ENCODE results near the gene MAP2K3.
A peak's percentile ranks its signal among the peaks of the same experiment; 100 is the strongest.
"Not testable (repeated sequence)": the region's sequence is repeated elsewhere in the genome, so short reads cannot be mapped to it uniquely, and the experiment has no call there.

The MAP2K3 gene

DNA sequence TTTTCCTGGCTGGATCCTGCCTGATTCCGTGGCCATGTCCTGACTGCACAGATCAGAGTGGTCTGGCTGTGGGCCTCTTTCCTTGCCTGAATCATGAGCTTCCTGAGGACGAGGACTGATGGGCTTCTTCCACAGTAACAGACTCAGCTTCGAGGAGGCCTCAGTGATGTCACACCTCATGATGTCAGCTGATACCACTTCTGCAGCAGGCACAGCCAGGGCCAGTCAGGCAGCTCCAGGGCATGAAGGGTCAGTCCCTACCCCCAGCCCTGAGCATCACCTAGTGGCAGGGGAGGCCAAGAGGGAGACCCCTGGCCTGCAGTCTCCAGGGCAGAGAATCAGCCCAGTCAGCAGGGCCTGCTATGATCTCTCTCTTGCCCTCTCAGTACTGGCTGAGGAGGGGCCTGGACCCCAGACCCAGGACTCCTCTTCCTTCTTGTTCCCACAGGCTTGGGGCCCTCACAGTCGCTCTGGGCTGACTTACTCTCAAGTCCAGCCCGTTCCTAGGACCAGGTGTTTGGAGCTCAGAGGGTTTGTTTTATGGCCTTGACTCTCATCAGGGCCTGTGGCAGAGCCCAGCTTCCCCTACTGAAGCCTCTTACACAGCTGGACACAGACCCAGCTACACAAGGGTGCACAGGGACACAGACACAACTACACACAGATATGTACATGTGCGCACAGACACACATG is 65.0 kb downstream of the MAP2K3 start:
- DNase-seq (ENCODE audit: low spot score); FAIRE-seq: not testable (repeated sequence)

DNA sequence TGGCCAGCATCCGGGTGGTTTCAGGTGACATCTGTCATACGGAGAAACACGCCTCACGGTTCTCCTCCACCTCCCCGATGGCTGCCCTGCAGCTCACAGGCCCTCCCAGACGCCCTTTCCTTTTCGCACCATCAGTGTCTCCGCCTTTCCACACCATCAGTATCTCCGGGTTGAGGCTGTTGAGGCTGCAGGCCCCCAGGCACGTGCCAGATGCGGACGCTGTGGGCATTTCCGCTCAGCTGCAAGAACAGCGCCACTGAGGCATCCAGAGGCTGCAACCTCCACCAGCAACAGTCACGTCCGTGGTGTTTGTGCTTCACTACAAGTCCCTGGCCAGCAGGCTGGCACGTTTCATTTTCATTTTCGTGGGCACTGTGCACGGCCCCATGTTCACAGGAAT is 66.0 kb downstream of the MAP2K3 start:
- not testable (repeated sequence) for DNase-seq (ENCODE audit: low spot score)
- peak; percentile 96 for FAIRE-seq

DNA sequence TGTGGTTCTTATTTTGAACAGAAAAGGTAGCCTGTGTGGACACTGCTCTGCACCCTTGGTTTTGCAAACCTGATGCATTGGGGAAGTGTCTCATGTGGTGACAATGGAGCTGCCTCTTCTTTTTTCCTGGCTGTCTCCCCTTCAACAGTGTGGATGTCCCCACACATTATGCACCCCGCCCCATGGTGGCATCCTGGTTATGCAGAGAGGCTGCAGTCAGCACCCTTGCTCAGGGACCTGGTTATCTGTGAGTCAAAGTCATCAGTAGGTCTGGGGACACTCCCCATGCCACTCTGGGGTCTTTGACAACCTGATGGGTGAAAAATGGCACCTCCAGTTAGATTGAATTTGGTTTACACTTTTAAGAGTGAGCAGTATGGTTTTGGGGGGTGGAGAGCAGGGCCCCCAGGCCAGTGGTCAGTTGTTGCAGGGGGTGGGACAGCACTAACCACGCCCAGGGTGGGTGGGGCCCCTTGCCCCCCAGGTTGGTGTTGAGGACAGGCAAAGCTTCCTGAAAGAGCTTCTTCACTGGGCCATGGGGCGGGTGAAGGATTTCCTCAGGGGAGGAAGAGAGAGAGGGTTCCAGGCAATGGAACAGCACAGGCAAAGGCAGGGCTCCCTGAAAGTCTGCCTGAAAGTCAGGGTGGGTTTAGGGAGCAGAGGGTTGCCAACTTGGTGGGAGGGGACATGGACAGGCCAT is 67.0 kb downstream of the MAP2K3 start:
- DNase-seq (ENCODE audit: low spot score) (no peak), FAIRE-seq (peak; percentile 53)

DNA sequence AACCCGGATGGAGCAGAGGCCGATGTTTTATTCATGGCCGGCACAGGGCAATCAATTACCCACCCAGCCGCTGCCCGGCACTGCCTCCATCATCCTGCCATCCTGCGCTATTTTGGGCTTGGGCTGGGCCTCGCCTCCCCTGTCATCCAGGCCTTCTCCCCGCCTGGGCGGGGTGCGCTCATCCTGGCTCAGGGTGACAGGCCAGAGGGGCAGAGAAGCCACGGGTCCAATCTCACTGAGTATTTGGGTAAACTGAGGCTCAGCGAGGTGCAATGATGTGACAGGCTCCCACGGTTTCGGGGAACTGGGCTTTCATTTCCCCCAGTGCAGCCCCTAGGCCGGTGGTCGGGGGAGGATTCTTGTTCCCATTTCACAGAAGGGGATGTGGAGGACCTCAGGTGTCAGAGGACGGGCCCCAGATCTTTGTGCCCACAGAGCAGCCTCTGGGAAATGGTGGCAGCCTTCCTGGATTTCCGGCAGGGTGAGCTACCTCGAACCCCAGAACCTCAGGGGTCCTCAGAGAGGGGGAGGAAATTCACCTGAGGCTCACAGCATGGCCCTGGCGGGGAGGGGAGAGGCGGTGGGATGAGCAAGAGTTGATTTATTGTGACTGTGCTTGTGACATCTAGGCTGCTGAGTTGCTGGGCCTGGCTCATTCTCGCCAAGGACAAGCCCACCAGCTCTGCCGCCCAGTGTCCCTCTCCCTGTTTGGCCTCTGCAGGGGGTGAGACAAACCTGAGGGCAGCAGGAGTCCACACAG is 67.9 kb downstream of the MAP2K3 start:
- no peak for DNase-seq (ENCODE audit: low spot score)
- no peak for FAIRE-seq

DNA sequence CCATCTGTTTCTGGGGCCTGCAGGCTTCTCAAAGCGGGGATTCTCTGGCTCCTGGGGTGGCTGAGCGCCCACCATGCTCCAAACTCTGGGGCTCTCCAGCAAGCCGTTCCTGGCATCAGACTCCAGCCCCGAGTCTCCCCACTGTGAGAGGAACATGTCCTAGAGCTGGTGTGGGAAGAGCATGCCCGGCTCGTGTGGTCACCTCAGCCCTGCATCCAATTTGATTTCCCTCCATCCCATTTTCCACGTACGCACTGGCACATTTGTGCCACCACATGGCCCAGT is 68.4 kb downstream of the MAP2K3 start:
- DNase-seq (ENCODE audit: low spot score) (no peak), FAIRE-seq (peak; percentile 9)

DNA sequence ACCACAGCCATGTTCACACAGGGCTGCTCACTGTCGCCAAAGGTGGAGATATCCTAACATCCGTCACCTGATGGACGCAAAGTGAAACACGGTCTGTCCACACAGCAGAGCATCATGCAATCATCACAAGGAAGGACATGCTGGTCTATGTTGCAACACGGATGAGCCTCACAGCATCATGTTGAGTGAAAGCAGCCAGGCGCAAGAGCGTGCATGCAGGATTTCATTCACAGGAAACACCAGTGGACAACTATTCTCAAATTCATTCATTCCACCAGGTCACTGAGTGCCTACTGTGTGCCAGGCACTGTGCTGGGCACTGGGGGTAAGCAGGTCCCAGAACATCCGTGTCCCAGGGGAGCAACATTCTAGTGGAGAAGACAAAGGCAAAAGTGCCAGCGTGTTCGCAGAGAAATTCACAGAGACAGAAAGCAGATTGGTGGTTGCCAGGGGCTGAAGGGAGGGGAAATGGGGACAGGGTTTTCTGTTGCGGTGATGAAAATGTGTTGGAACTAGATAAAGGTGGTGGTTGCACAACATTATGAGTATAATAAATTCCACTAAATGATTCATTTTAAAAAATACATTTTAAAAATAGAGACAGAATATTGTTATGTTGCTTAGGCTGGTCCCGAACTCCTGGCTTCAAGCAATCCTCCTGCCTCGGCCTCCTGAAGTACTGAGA is 69.0 kb downstream of the MAP2K3 start:
- FAIRE-seq: no peak
- no peak for DNase-seq (ENCODE audit: low spot score)

DNA sequence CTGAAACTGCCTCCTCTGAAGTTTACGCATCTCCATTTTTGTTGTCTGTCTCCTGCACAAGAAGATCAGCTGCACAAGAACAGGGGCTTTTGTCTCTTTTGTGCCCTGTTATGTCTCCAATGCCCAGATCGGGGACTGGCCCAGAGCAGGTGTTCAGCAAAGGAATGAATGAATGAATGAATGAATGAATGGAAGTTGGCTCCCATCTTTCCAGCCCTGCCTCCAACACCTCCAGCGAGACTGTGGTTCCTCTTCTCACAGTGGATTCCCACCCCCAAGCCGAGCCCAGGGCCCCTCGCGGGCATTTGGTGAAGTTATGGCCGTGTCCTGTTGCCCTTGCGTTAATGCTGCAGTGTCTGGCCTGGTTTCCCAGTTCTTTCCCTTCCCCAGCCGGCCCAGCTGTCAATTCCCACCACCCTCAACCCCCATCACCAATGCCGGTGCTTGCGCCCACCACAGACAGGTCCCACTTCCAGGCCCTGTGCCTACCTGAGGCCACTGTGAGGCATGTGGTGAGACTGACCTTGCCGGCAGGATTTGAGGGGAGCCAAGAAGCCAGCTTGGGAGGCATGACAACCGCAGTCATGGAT is 70.4 kb downstream of the MAP2K3 start:
- no peak for DNase-seq (ENCODE audit: low spot score)
- FAIRE-seq: no peak

DNA sequence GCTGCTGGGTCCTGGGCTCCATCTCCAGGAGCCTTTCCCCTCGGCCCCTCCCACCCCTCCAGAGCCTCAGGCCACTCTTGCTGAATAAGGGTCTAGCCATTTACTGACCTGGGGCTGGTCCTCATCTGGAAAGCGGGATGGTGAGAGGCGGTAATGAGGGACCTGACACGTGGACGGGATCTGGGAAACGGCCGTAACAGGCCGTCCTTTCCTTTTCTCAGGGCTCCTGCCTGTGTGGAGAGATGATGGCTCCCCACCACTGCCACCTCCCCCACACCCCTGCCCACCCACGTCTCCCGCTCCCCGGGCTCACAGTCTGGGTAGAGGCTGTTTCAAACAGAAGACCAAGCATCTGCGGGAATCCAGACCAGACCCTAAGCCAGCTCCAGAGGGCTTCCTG is 71.1 kb downstream of the MAP2K3 start:
- FAIRE-seq: no peak
- DNase-seq (ENCODE audit: low spot score): no peak

DNA sequence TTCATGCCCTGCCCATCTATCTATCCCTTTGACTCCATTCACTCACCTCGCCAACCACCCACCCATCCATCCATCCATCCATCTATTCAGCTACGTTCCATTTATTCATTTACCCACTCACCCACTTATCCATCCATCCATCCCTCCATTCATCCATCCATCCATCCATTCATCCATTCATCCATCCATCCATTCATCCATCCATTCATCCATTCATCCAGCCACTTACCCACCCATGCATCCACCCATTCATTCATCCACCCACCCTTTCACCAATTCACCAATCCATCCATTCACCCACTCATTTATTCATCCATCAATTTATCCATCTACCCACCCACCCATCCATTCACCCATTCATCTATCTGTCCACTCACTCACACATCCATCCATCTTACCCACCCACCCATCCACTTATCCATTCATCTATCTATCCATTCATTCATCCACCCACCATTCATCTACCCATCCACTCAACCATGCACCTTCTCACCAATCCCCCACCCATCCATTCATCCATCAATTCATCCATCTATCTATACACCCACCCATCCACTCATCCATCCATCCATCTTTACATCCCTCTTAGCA is 72.1 kb downstream of the MAP2K3 start:
- DNase-seq (ENCODE audit: low spot score): no peak
- FAIRE-seq: peak; percentile 55

DNA sequence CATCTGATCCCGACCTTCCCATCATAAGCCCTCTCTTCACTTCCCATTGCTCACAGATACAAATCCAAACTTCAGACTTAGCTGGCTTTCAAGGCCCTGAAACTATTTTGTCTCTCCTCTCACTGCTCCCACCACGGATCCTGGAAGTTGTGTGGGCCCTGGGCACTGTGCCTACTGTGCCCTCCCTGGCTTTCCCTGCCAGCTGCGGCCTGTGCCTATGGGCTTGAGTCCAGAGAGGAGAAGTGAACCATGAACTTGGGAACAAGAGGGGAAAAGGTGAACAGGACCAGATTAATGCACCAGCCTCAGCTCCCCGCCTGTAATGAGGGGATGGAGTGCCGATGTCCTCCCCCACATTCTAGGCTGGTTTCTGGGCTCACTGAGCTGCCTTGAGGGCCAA is 72.8 kb downstream of the MAP2K3 start:
- no peak for FAIRE-seq
- DNase-seq (ENCODE audit: low spot score): no peak

DNA sequence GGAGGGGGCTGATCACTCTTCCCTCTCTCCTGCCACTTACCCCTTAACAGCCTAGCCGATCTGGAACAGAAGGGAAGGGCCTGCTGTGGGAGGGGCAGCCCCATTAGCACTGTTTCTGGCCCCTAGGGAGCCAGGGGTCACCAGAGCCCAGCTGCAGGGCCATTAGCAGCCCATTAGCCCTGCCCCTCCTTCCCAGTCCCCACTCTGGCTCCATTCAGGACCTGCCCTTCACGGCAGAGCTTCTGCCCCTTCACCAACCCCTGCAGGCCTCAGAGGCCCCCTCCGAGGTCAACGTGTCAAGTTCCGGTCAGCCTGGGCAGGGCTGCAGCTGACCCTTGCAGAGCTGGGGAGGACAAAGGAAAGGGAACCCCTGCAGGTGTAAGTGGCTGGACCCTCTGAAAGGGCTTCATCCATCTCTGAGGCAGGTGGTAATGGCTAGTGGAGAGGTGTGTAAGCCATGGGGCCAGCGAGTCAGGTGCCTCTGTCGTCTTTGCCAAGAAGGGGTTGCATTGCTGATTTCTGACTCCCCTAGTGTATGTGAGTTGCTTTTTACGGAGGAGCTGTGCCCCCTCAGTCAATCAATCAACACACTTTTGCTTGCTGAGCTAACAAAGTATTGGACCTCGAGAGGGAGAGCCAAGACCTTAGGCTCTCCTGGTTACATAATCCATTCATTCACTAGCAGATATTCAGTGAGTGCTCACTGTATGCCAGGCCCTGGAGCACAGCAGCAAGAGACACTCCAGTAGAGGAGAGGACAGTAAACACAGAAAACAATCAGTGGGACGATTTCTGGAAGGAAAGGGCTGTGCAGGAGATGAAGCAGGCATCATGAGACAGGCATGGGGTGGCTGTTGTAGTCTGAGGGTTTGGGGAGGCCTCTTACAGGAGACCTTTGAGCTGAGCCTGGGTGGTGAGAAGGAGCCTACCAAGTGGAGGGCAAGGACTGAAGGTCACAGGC is 73.5 kb downstream of the MAP2K3 start:
- DNase-seq (ENCODE audit: low spot score) (no peak), FAIRE-seq (no peak)

DNA sequence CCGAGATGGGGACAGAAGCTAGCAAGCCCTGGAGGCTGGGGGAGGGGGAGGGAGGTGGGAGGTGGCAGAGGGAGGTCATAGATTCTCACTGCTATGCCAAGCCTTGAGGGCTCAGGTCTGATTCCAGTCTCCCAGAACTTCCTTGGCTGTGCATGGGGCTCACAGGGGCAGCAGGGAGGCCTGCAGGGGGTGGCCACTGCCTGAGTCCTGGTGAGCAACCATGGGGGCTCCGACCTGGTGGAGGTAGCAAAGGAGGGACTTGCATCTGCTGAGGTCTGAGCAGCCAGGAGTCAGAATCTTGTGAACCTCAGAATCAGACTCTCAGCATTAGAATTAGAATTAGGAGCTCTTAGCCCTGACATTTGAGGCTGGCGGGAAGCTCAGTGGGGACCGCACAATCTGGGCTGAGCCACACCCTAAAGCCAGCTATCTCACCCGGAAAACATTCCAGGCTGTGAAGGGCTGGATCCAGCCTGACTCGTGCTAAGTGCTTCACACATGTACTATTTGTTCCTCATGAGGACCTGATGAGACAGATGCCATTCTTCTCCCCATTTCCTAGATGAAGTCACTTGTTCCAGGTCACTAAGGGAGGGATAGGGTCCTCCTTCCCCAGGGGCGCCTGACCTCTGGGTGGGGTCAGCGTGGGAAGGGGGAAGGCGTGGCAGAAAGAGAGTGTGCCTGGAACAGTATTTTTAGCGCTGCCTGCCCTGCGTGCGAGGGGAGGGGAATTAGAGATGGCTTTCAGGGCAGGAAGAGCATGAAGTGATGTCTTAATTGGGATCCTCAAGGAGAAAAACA is 74.4 kb downstream of the MAP2K3 start:
- FAIRE-seq: no peak
- peak; percentile 52 for DNase-seq (ENCODE audit: low spot score)

DNA sequence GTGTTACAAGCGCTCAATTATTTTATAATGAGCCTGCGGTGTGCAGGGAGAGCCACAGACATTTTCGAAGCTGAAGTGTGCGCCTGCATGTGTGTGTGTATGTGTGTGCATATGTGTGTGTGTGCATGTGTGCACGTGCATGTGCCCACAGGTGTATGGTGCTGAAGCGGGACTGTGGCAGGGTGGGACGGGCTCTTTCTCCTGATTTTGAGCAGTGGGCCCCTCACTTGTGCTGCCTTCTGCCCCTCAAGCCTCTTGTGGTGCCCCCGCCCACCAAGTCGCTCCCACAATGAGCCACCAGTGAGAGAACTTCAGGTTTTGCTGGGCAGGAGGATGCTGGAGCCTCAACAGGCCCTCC is 75.0 kb downstream of the MAP2K3 start:
- DNase-seq (ENCODE audit: low spot score): no peak
- FAIRE-seq: no peak

DNA sequence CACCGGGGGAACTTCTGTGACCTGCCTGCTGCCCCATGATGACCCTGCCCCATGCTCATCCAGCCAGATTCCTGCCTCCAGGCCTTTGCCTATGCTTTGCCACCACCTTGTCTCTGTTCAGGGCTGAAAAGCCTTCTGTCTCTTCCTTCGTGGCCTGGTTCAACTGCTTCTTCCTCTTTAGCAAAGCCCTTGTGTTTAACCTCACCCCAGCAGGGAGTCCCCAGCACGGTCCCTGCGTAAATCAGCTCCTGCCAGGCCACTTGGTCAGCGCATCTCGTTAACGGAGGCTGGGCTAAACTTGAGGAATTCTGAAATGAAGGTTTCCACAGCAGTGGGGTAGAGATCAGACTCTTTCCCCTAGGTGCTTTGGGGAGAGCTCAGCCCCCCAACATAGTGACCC is 75.5 kb downstream of the MAP2K3 start:
- FAIRE-seq (no peak), DNase-seq (ENCODE audit: low spot score) (no peak)

DNA sequence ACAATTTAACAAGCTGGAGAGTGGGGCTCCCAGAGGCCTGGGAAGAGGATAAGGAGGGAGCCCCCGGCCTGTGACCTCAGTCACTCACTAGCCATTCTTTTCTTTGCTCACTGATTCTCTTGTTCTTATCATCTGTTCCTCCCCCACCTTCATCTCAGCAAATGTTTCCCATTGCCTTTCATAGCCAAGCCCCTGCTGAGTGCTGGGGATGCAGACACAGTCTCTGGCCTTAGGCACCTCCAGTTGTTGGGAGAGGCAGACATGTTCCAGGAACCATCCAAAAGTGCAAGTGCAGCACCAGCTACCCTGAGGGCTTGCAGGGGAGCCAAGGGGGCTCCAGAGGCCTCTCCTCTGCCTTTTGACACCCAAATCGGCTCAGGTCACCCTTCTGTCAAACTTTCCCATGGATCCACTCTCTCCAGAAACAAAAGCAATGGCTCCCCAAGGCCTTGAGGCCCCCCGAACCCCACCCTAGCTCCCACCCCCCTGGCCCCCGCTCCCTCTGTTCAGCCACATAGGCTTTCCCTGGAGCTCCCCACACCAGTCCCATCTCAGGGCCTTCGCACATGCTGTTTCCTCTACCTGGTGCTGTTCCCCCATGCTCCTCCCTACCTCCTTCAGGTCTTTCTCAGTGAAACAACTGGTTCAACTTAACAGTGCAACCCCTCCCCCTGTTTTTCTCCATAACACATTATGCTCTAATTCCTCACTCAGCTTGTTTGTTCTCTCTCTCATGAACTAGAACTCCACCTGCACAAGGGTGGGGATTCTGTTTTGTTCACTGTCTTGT is 76.7 kb downstream of the MAP2K3 start:
- FAIRE-seq (no peak), DNase-seq (ENCODE audit: low spot score) (no peak)

DNA sequence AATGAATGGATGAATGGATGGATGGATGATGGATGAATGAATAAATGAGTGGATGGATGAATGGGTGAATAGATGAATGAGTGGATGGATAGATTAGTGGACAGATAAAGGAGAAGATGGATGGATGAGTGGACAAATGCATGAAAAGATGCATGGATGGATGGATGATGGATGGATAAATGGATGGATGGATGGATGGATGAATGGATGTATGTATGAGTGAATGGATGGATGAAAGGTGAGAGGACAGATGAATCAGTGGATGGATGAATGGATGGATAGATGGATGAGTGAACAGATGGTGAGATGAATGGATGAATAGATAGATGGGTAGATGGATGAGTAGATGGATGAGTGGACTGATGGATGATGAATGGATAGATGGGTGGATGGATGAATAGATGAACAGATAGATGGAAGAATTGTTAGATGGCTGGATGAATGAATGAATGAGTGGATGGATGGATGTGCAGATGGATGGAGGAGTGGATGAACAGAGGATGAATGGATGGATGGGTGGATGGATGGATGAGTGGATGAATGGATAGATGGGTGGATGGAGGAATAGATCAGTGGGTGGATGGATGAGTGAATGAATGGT is 77.9 kb downstream of the MAP2K3 start:
- FAIRE-seq (peak; percentile 66), DNase-seq (ENCODE audit: low spot score) (no peak)

DNA sequence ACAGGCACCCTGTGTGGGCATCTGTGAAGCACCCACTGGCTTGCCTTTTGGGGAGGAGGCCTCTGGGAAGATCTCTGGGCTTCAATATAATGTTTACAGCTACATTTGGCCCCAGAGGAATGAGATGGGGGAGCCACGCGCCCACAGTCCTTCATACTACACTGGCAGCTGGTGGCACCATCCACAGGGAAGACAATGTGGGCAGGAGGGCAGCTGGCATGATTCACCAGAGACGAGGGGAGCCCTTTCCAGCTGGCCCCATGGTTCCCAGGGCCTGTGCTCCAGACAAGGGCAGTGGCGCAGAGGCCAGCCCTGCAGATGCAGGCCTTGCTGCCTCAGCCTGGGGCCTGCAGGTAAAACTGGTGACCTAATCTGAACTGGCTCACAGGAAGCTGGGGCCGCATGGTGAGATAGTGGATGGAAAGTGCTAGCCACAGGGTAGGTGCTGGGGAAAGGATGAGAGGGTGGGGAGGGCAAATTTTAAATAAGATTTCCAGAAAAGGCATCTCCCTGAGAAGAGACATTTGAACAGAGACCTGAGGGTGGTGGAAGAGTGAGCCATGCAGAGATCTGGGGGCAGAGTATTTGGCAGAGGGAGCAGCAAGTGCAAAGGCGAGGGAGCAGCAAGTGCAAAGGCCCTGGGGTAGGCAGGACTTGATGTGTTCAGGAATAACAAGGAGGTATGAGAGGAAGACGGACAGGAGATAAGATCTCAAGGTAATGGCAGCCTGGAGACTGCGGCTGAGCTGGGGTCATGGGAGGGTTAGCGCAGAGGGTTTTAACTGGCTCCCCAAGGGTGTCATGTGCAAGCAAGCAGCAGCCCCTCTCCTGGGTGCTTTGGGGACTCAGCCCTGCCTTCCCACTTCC is 79.5 kb downstream of the MAP2K3 start:
- FAIRE-seq (no peak), DNase-seq (ENCODE audit: low spot score) (no peak)
